Natural killer cell (primary cell): Measurements from ENCODE around the gene SLC35A2. TPM values are rescaled to one million over a fixed set of nuclear protein-coding genes. Genes with fewer than 3 reads are reported as not detected.
"Not testable (repeated sequence)": the region's sequence is repeated elsewhere in the genome, so short reads cannot be mapped to it uniquely, and the experiment has no call there.

ENCODE experiments used
- ATAC-seq, 3 donors: fragments of 150-1000 bp in 2 of 3; fragments of 200-7000 bp in 1 of 3; cut with Tn5 transposase; 1 replicate in 1 of 3; 2 replicates in 2 of 3; pipeline ENCODE4 v1.10.0; 2021; ENCODE audit warnings: mild to moderate bottlenecking in 2 of 3, moderate library complexity in 2 of 3
- DNase-seq, 2 donors: peaks; one replicate each; pipeline versions ENCODE4 v3.0.0 to v3.0.0-alpha.2; 2013 to 2021; ENCODE audit warnings: mixed read lengths in 1 of 2
- H3K27ac ChIP-seq: one replicate; pipeline ENCODE4 v1.5.1; 2013; ENCODE audit warnings: mild to moderate bottlenecking, low read length
- H3K27me3 ChIP-seq: one replicate; pipeline ENCODE4 v1.6.1; 2013; ENCODE audit warnings: low read length; ENCODE audit not compliant: control insufficient read depth, insufficient read depth
- H3K36me3 ChIP-seq: one replicate; pipeline ENCODE4 v1.6.1; 2013; ENCODE audit warnings: low read length; ENCODE audit not compliant: control insufficient read depth, insufficient read depth
- H3K4me1 ChIP-seq: one replicate; pipeline ENCODE4 v1.6.1; 2013; ENCODE audit warnings: low read length; ENCODE audit not compliant: control insufficient read depth, insufficient read depth
- H3K4me3 ChIP-seq: one replicate; pipeline ENCODE4 v1.5.1; 2013; ENCODE audit warnings: low read length
- H3K9me3 ChIP-seq: one replicate; pipeline ENCODE4 v1.6.1; 2013; ENCODE audit warnings: low read length; ENCODE audit not compliant: control insufficient read depth, insufficient read depth
- H3K27ac Mint-ChIP-seq, 2 donors: one replicate each; pipeline ENCODE4 v1.8.0; 2022; ENCODE audit warnings: mild to moderate bottlenecking in 2 of 2, mixed read lengths in 2 of 2, moderate library complexity in 1 of 2
- H3K27me3 Mint-ChIP-seq, 2 donors: one replicate each; pipeline ENCODE4 v1.8.0; 2022; ENCODE audit warnings: low read depth in 2 of 2, mixed read lengths in 2 of 2
- H3K36me3 Mint-ChIP-seq: one replicate; pipeline ENCODE4 v1.8.0; 2022; ENCODE audit warnings: mixed read lengths
- H3K4me1 Mint-ChIP-seq, 2 donors: one replicate each; pipeline ENCODE4 v1.8.0; 2022; ENCODE audit warnings: mixed read lengths in 2 of 2
- H3K4me3 Mint-ChIP-seq: one replicate; pipeline ENCODE4 v1.8.0; 2022; ENCODE audit warnings: mild to moderate bottlenecking, moderate library complexity, mixed read lengths
- H3K9me3 Mint-ChIP-seq, 2 donors: one replicate each; pipeline ENCODE4 v1.8.0; 2022; ENCODE audit warnings: mixed read lengths in 2 of 2
- WGBS: methylation state at CpG from one replicate; pipeline ENCODE4 v1.1.7; 2013; ENCODE audit warnings: missing lambda C conversion rate; ENCODE audit not compliant: insufficient coverage; 5-methylcytosine and 5-hydroxymethylcytosine counted together
- intact Hi-C: fragments of 100-400 bp; cut with micrococcal nuclease; formaldehyde crosslinking; loops from one replicate; pipeline ENCODE4 v1.14.2; 2022
- total RNA-seq, 4 donors: library from RNA; stranded (reverse); fragments of 120-200 nt in 1 of 4; gene quantifications; one replicate each; pipeline versions ENCODE4 v1.2.3 to v1.2.4, GENCODE V29; 2013 to 2022
- TF ChIP-seq, protein P1 (sequence below): fragments of 200-600 bp; IDR thresholded peaks from one replicate; pipeline ENCODE4 v1.8.0; 2022; ENCODE audit warnings: antibody characterized with exemption

SLC35A2 gene
- total RNA-seq, 3 donors from 2014 or later (not counting 1 experiment from before 2014, with no cell fraction given): 16.5 to 30.1 (median 18.3) TPM

GRCh38 chrX:48864210-48864609 is 47.2 kb downstream of the SLC35A2 start:
- Mint-ChIP-seq H3K27ac (no peak overlapping the region), H3K4me1 (no peaks in the 10 kb centered on the region), H3K9me3 (no peaks in the 10 kb centered on the region), H3K36me3 (no peaks in the 10 kb centered on the region), H3K27me3 (peaks cover 0 to 33% of the 10 kb centered on the region in 2 donors), H3K4me3 (no peak overlapping the region)
- Histone ChIP-seq H3K4me1 (no peaks in the 10 kb centered on the region), H3K27ac (no peak overlapping the region), H3K4me3 (no peak overlapping the region), H3K36me3 (no peaks in the 10 kb centered on the region), H3K27me3 (no peaks in the 10 kb centered on the region), H3K9me3 (no peaks in the 10 kb centered on the region)
- intact Hi-C loops: no loop called here
- 45% methylated on average over 4 of the region's 4 CpGs for WGBS
- DNase-seq (no peak), ATAC-seq (no peak)
- TF ChIP-seq, protein P1, sequence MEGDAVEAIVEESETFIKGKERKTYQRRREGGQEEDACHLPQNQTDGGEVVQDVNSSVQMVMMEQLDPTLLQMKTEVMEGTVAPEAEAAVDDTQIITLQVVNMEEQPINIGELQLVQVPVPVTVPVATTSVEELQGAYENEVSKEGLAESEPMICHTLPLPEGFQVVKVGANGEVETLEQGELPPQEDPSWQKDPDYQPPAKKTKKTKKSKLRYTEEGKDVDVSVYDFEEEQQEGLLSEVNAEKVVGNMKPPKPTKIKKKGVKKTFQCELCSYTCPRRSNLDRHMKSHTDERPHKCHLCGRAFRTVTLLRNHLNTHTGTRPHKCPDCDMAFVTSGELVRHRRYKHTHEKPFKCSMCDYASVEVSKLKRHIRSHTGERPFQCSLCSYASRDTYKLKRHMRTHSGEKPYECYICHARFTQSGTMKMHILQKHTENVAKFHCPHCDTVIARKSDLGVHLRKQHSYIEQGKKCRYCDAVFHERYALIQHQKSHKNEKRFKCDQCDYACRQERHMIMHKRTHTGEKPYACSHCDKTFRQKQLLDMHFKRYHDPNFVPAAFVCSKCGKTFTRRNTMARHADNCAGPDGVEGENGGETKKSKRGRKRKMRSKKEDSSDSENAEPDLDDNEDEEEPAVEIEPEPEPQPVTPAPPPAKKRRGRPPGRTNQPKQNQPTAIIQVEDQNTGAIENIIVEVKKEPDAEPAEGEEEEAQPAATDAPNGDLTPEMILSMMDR: no peak

- H3K4me3 Mint-ChIP-seq: no peak overlapping the region
- intact Hi-C loops: no loop called here
- ATAC-seq: no peak
- Histone ChIP-seq H3K36me3 (no peaks in the 10 kb centered on the region), H3K27me3 (no peaks in the 10 kb centered on the region), H3K4me3 (no peak overlapping the region), H3K9me3 (no peaks in the 10 kb centered on the region), H3K4me1 (no peaks in the 10 kb centered on the region), H3K27ac (no peak overlapping the region)
- DNase-seq: peak in 1 of 2 donors; percentile 25
- no peaks in the 10 kb centered on the region for H3K36me3 Mint-ChIP-seq
- WGBS: 10% methylated on average over 1 of the region's 5 CpGs
- H3K27me3 Mint-ChIP-seq: peaks cover 10 to 27% of the 10 kb centered on the region in 2 donors
- no peaks in the 10 kb centered on the region for H3K4me1 Mint-ChIP-seq
- no peaks in the 10 kb centered on the region for H3K9me3 Mint-ChIP-seq
- no peak overlapping the region for H3K27ac Mint-ChIP-seq
- TF ChIP-seq, protein P1: no peak
These were observed 56.5 kb downstream of the SLC35A2 start for GRCh38 chrX:48854898-48855297.

DNA sequence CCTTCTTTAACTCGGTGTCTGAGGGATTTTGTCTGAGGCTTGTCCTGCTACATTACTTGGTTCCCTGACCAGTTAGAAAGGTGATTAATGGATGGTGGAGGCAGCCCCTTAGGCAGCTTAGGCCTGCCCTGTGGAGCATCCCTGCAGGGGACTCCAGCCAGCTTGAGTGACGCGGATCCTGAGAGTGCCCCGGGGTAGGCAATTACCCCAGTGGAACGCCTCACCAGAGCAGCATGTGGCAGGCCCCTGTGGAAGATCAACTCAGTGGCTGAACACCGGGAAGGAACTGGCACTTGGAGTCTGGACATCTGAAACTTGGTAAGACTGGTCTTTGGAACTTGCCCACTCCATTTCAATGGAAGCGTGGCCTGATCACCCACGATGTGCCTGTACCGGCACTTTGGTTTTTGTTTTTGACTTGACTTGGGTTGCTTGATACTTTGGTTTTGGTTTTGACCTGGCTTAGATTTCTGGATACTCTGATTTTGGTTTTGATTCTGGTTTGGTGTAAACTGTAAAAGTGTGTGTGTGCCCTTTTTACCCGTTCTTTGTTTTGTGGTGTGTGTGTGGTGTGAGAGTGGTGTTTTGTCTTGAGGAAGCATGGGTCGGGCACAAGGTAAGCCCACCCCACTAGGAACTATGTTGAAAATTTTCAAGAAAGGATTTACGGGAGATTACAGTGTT is 57.2 kb downstream of the SLC35A2 start:
- H3K27ac Mint-ChIP-seq, H3K4me1 ChIP-seq, H3K9me3 ChIP-seq, H3K27ac ChIP-seq, H3K4me3 ChIP-seq, intact Hi-C loops, H3K36me3 Mint-ChIP-seq, H3K9me3 Mint-ChIP-seq, ATAC-seq, H3K4me3 Mint-ChIP-seq, H3K4me1 Mint-ChIP-seq, H3K27me3 ChIP-seq, H3K36me3 ChIP-seq, DNase-seq: not testable (repeated sequence)
- H3K27me3 Mint-ChIP-seq: peaks cover 10 to 32% of the 10 kb centered on the region in 2 donors
- WGBS: 91% methylated on average over 11 of the region's 12 CpGs

- H3K4me1 ChIP-seq, H3K9me3 ChIP-seq, ATAC-seq, H3K27me3 ChIP-seq, H3K4me1 Mint-ChIP-seq, H3K4me3 ChIP-seq, H3K27ac Mint-ChIP-seq, DNase-seq, intact Hi-C loops, H3K36me3 Mint-ChIP-seq, H3K4me3 Mint-ChIP-seq, H3K27ac ChIP-seq, H3K9me3 Mint-ChIP-seq, H3K36me3 ChIP-seq: not testable (repeated sequence)
- H3K27me3 Mint-ChIP-seq: peaks cover 10 to 32% of the 10 kb centered on the region in 2 donors
These were observed 58.0 kb downstream of the SLC35A2 start for GRCh38 chrX:48853494-48853893.

Other genes starting within 250 kb of the SLC35A2 start
- 100 to 1,000 TPM; 136 to 149 (median 141) TPM for gene WAS, start 227.8 kb downstream of the SLC35A2 start, total RNA-seq
- 10 to 100 TPM in 2 of 3 donors, 1 to 10 TPM in 1; 9.2 to 11.6 (median 11.0) TPM for gene SUV39H1, start 214.9 kb downstream of the SLC35A2 start, total RNA-seq
- gene GLOD5, start 149.9 kb downstream of the SLC35A2 start, total RNA-seq: not detected
- gene GATA1, start 125.1 kb downstream of the SLC35A2 start, total RNA-seq: 1 to 10 TPM in 1 of 3 donors, under 1 TPM in 2; 0.41 to 3.0 (median 0.49) TPM
- gene HDAC6, start 109.6 kb downstream of the SLC35A2 start, total RNA-seq: 100 to 1,000 TPM in 2 of 3 donors, 10 to 100 TPM in 1; 97.4 to 118 (median 101) TPM
- not detected for gene ERAS, start 85.1 kb downstream of the SLC35A2 start, total RNA-seq
- under 1 TPM in 2 of 3 donors, not detected in 1; 0.35 to 0.89 TPM for gene PCSK1N, start 76.0 kb downstream of the SLC35A2 start, total RNA-seq
- gene TIMM17B, start 13.9 kb downstream of the SLC35A2 start, total RNA-seq: 10 to 100 TPM; 40.3 to 45.6 (median 44.5) TPM
- gene PQBP1, start 13.7 kb downstream of the SLC35A2 start, total RNA-seq: 10 to 100 TPM; 57.2 to 62.0 (median 59.1) TPM
- gene PIM2, start 7.4 kb upstream of the SLC35A2 start, total RNA-seq: 100 to 1,000 TPM; 134 to 173 (median 150) TPM
- 100 to 1,000 TPM in 1 of 3 donors, 10 to 100 TPM in 2; 92.2 to 106 (median 92.5) TPM for gene OTUD5, start 46.0 kb upstream of the SLC35A2 start, total RNA-seq
- gene KCND1, start 60.2 kb upstream of the SLC35A2 start, total RNA-seq: 1 to 10 TPM; 2.7 to 3.6 (median 3.0) TPM
- 100 to 1,000 TPM; 120 to 141 (median 131) TPM for gene GRIPAP1, start 90.6 kb upstream of the SLC35A2 start, total RNA-seq
- gene TFE3, start 131.7 kb upstream of the SLC35A2 start, total RNA-seq: 10 to 100 TPM; 43.8 to 57.5 (median 43.9) TPM
- 10 to 100 TPM; 12.5 to 14.2 (median 13.0) TPM for gene CCDC120, start 147.4 kb upstream of the SLC35A2 start, total RNA-seq
- gene PRAF2, start 162.4 kb upstream of the SLC35A2 start, total RNA-seq: 10 to 100 TPM; 18.1 to 24.8 (median 19.9) TPM
- gene WDR45, start 168.2 kb upstream of the SLC35A2 start, total RNA-seq: 100 to 1,000 TPM; 116 to 142 (median 134) TPM
- 10 to 100 TPM; 22.4 to 26.0 (median 25.3) TPM for gene GPKOW, start 212.1 kb upstream of the SLC35A2 start, total RNA-seq